Kidney (tissue), 14 donors: Measurements from ENCODE around the gene PCDH9. TPM values are rescaled to one million over a fixed set of nuclear protein-coding genes. Genes with fewer than 3 reads are reported as not detected.

ENCODE experiments used
- DNase-seq, 5 donors: peaks; one replicate each; pipeline ENCODE4 v3.0.0-alpha.2; 2013 to 2020
- FAIRE-seq: peaks from 2 replicates; lab custom pipeline; 2012; peaks lifted over from hg19 to GRCh38; lab: Jason Lieb, UNC
- H3K27ac ChIP-seq, 2 donors: one replicate each; pipeline ENCODE4 v1.7.0; 2013; ENCODE audit warnings: low read depth in 2 of 2, low read length in 2 of 2, inconsistent platforms in 1 of 2
- H3K27me3 ChIP-seq: one replicate; pipeline ENCODE4 v1.7.1; 2013; ENCODE audit warnings: low read length, inconsistent platforms; ENCODE audit not compliant: control insufficient read depth, insufficient read depth
- H3K36me3 ChIP-seq, 3 donors: one replicate each; pipeline versions ENCODE4 v1.7.0 to v1.7.1; 2013; ENCODE audit warnings: low read length in 3 of 3, control low read depth in 1 of 3, inconsistent platforms in 1 of 3; ENCODE audit not compliant: insufficient read depth in 3 of 3, control insufficient read depth in 2 of 3
- H3K4me1 ChIP-seq, 3 donors: one replicate each; pipeline versions ENCODE4 v1.7.0 to v1.7.1; 2013; ENCODE audit warnings: low read length in 3 of 3, inconsistent platforms in 1 of 3, low read depth in 1 of 3; ENCODE audit not compliant: control insufficient read depth in 2 of 3, insufficient read depth in 2 of 3
- H3K4me3 ChIP-seq, 3 donors: one replicate each; pipeline versions ENCODE4 v1.7.0 to v1.8.1; 2013; ENCODE audit warnings: low read length in 3 of 3, control low read depth in 1 of 3, inconsistent platforms in 1 of 3
- H3K9ac ChIP-seq, 3 donors: one replicate each; pipeline versions ENCODE4 v1.7.0 to v1.7.1; 2013; ENCODE audit warnings: low read length in 3 of 3, control low read depth in 1 of 3, inconsistent platforms in 1 of 3
- H3K9me3 ChIP-seq, 3 donors: one replicate each; pipeline versions ENCODE4 v1.7.0 to v1.7.1; 2013; ENCODE audit warnings: low read length in 3 of 3, control low read depth in 1 of 3, inconsistent platforms in 1 of 3; ENCODE audit not compliant: control insufficient read depth in 2 of 3, insufficient read depth in 1 of 3
- CTCF ChIP-seq: IDR thresholded peaks from 3 replicates; pipeline ENCODE4 v1.5.1; 2012; ENCODE audit warnings: mild to moderate bottlenecking, moderate library complexity, borderline replicate concordance; ENCODE audit not compliant: insufficient read depth; ENCODE audit errors: extremely low read depth
- intact Hi-C: fragments of 100-400 bp; cut with DNase I; formaldehyde crosslinking; loops from one replicate; pipeline ENCODE4 v1.11.1; 2022
- polyA plus RNA-seq: library from polyadenylated mRNA; stranded (reverse); fragments of 350-450 nt; fragmentation: Illumina TruSeq; extraction: RNeasy Lipid Tissue Mini Kit (QIAGEN cat#74804); gene quantifications from one replicate; pipeline ENCODE4 v1.2.3, GENCODE V29; 2014; ENCODE audit warnings: low read depth, low replicate concordance; ENCODE audit not compliant: insufficient read depth
- total RNA-seq: library from RNA; stranded (reverse); fragmentation: NEBNext Ultra II Directional; extraction: Animal tissue kit (Norgen Biotek cat#: 25700); gene quantifications from one replicate; pipeline ENCODE4 v1.2.1, GENCODE V29; 2021
- donor health status: control.
- donor health status: control.
- donor health status: control.
- donor health status: control.
- donor health status: control.
- donor health status: DM: yes; HTN: yes; CAD: no.
- donor health status: Normal renal cell carcinoma (clear cell type).

PCDH9 gene
- total and polyA plus RNA-seq, 2 donors from 2014 or later = 1.6 to 9.5 TPM

DNA sequence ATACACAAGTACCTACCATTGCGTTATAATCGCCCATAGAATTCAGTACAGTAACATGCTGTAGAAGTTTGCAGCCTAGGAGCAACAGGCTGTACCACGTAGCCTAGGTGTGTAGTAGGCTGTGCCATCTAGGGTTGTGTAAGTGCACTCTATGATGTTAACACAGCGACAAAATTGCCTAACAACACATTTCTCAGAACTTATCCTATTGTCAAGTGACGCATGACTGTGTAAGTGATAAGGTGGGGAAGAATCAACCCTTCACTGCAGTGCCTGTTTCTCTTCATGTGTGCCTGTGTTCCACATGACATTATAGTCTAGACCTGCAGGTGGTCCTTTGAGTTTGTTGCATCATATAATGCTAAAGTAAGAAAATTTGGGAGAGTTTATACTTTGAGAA, 94.0 kb downstream of the PCDH9 start:
- no peak overlapping the region for H3K27ac ChIP-seq
- no peak for TF ChIP-seq CTCF
- H3K27me3 ChIP-seq = no peaks in the 10 kb centered on the region
- H3K36me3 ChIP-seq = no peaks in the 10 kb centered on the region
- H3K4me1 ChIP-seq = peaks cover 0 to 2% (median 0%) of the 10 kb centered on the region in 3 donors
- intact Hi-C loops = no loop called here
- H3K4me3 ChIP-seq = no peak overlapping the region
- no peak for FAIRE-seq
- H3K9me3 ChIP-seq = no peaks in the 10 kb centered on the region
- DNase-seq = no peak
- no peak overlapping the region for H3K9ac ChIP-seq

DNA sequence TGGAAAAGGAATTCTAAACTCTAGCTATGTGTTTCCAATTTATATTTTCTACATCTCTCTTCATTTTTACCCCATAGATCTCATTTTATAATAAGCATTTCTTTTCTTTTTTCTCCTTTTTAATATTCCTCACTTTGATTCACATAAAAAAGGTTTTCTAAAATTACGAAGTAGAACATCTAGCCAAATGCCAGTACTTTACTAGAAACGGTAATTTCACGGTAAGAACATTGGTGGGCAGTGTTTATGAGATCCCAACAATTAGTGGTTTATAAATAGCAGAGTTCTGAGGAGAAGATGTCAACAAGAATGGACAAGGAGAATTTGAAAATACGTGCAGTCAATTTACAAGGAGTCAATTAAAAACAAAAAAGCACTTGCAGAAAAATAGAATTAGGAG, 94.8 kb downstream of the PCDH9 start:
- no peaks in the 10 kb centered on the region for H3K9me3 ChIP-seq
- H3K4me3 ChIP-seq = no peak overlapping the region
- DNase-seq (no peak), FAIRE-seq (peak; percentile 8)
- H3K27ac ChIP-seq = no peak overlapping the region
- H3K4me1 ChIP-seq = peaks cover 0 to 2% (median 0%) of the 10 kb centered on the region in 3 donors
- H3K36me3 ChIP-seq = no peaks in the 10 kb centered on the region
- intact Hi-C loops = no loop called here
- H3K27me3 ChIP-seq = no peaks in the 10 kb centered on the region
- TF ChIP-seq CTCF = no peak
- no peak overlapping the region for H3K9ac ChIP-seq

GRCh38 chr13:67134417-67135129, 95.6 kb downstream of the PCDH9 start:
- DNase-seq = peak in 1 of 5 donors; percentile 12
- Histone ChIP-seq H3K4me1 (no peaks in the 10 kb centered on the region), H3K9me3 (no peaks in the 10 kb centered on the region), H3K9ac (peak overlapping the region in 2 of 3 donors; percentile 10 to 39), H3K27ac (no peak overlapping the region), H3K36me3 (no peaks in the 10 kb centered on the region), H3K27me3 (no peaks in the 10 kb centered on the region), H3K4me3 (peak overlapping the region in 2 of 3 donors; percentile 39 to 54)
- intact Hi-C loops = no loop called here
- TF ChIP-seq CTCF = no peak
- FAIRE-seq = no peak

DNA sequence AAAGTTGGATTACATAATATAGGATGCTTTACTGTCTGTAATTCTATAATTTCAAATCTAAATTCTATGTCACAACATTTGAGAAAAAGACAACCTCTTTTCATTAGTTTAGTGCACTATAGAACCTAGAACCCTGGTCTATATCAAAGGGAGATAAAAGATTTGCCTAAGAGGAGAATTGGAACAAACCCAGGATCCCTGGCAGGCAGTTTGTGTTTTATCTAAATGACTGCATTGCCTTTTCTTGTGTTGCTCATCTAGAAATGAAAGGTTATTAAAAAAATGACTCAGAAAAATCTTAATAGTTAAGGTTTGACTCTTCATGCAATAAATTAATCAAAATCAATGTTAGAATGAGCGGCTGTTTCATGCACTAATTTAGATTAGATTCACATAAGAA, 96.7 kb downstream of the PCDH9 start:
- FAIRE-seq = no peak
- intact Hi-C loops = no loop called here
- H3K36me3 ChIP-seq = no peaks in the 10 kb centered on the region
- H3K4me3 ChIP-seq = no peak overlapping the region
- H3K4me1 ChIP-seq = no peaks in the 10 kb centered on the region
- no peak overlapping the region for H3K9ac ChIP-seq
- no peak overlapping the region for H3K27ac ChIP-seq
- no peaks in the 10 kb centered on the region for H3K9me3 ChIP-seq
- no peak for DNase-seq
- H3K27me3 ChIP-seq = no peaks in the 10 kb centered on the region
- no peak for TF ChIP-seq CTCF
